H1 (cell line): ENCODE results near the gene CYSRT1. TPM values are rescaled to one million over a fixed set of nuclear protein-coding genes. Genes with fewer than 3 reads are reported as not detected.

Experiments
- EP300 ChIP-seq, 2 experiments: IDR thresholded peaks; 1 replicate in 1 of 2; 2 replicates in 1 of 2; pipeline ENCODE4 v1.6.1; 2011 to 2012; ENCODE audit warnings: low read depth in 2 of 2, low read length in 2 of 2, mild to moderate bottlenecking in 2 of 2, borderline replicate concordance in 1 of 2, inconsistent platforms in 1 of 2, moderate library complexity in 1 of 2
- EZH2 ChIP-seq: fragments of 200-600 bp; sonication (generic); IDR thresholded peaks from 2 replicates; pipeline ENCODE4 v1.7.1; 2012; ENCODE audit warnings: low read depth, mild to moderate bottlenecking, moderate library complexity, low read length, inconsistent platforms; ENCODE audit not compliant: severe bottlenecking
- KDM5A ChIP-seq: fragments of 200-600 bp; IDR thresholded peaks from 2 replicates; pipeline ENCODE4 v1.7.1; 2012; ENCODE audit warnings: mild to moderate bottlenecking, low read length, inconsistent platforms, mixed read lengths
- SIRT6 ChIP-seq: IDR thresholded peaks from one replicate; pipeline ENCODE4 v1.7.1; 2012; ENCODE audit warnings: low read length, inconsistent platforms
- SP1 ChIP-seq: IDR thresholded peaks from 2 replicates; pipeline ENCODE4 v1.6.1; 2011; ENCODE audit warnings: low read depth, low read length
- TBP ChIP-seq: IDR thresholded peaks from 2 replicates; pipeline ENCODE4 v1.6.1; 2011; ENCODE audit warnings: low read depth, low read length, improper control_type of control experiment
- YY1 ChIP-seq: IDR thresholded peaks from 2 replicates; pipeline ENCODE4 v1.6.1; 2011; ENCODE audit warnings: low read depth, mild to moderate bottlenecking, low read length
- polyA plus RNA-seq, 7 experiments: library from polyadenylated mRNA; depleted of rRNA in 3 of 7; stranded (reverse) in 5 of 7; unstranded in 2 of 7; fragments of >200 nt in 5 of 7; fragments of 200-250 nt in 2 of 7; gene quantifications; 1 replicate in 5 of 7; 2 replicates in 1 of 7; 4 replicates in 1 of 7; pipeline versions ENCODE4 v1.2.1 to v1.2.3, GENCODE V29; 2011 to 2013; ENCODE audit warnings: missing spikeins in 2 of 7, mixed read lengths in 2 of 7
- total RNA-seq: library from RNA; stranded (reverse); fragmentation: NEBNext Ultra II Directional; extraction: Animal tissue kit (Norgen Biotek cat#: 25700); gene quantifications from 2 replicates; pipeline ENCODE4 v1.2.1, GENCODE V29; 2021
- TF ChIP-seq, protein P1 (sequence below): fragments of 300-600 bp; sonication (generic); IDR thresholded peaks from 2 replicates; pipeline ENCODE4 v1.7.1; 2012; ENCODE audit warnings: low read length, moderate library complexity, mild to moderate bottlenecking, inconsistent platforms; ENCODE audit not compliant: insufficient replicate concordance
- TF ChIP-seq, protein P2 (sequence below): IDR thresholded peaks from 2 replicates; pipeline ENCODE4 v1.6.1; 2011; ENCODE audit warnings: low read depth, mild to moderate bottlenecking, low read length; ENCODE audit not compliant: insufficient read depth

CYSRT1 gene
- total and polyA plus RNA-seq, 2 of the 8 experiments (the other 6 are each of a cell fraction or from before 2014, with no cell fraction given): 1.0 to 6.5 TPM

DNA sequence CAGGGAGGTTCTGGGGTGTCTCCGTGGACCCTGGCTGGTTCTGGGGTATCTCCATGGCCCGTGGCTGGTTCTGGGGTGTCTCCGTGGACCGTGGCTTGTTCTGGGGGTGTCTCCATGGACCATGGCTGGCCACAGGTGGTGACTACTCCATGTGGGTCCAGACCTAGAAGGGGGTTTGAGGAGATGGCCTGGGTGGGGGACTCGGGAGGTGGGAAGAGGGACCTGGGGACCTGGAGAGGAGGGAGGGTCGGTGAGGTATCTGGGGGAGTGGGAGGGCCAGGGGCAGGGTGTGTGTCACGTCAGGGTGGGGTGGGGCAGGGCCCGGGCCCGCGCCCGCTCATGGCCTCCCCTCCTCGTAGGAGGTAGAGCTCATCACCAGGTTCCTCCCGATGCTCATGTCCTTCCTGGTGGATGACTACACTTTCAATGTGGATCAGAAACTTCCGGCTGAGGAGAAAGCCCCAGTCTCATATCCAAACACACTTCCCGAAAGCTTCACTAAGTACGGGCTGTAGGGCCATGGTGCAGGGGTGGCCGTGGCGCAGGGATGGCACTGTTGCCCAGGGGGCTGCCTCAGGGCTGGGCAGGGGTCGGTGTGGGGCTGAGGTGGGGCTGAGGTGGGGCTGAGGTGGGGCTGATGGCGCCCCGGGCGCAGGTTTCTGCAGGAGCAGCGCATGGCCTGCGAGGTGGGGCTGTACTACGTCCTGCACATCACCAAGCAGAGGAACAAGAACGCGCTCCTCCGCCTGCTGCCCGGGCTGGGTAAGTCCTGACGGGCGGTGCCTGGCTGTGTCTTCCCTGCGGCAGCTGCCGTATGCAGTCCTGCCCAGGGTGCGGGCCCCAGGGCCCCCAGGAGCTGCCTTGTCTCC lies 41.8 kb downstream of the CYSRT1 start (continued):
- TF ChIP-seq, protein P1, sequence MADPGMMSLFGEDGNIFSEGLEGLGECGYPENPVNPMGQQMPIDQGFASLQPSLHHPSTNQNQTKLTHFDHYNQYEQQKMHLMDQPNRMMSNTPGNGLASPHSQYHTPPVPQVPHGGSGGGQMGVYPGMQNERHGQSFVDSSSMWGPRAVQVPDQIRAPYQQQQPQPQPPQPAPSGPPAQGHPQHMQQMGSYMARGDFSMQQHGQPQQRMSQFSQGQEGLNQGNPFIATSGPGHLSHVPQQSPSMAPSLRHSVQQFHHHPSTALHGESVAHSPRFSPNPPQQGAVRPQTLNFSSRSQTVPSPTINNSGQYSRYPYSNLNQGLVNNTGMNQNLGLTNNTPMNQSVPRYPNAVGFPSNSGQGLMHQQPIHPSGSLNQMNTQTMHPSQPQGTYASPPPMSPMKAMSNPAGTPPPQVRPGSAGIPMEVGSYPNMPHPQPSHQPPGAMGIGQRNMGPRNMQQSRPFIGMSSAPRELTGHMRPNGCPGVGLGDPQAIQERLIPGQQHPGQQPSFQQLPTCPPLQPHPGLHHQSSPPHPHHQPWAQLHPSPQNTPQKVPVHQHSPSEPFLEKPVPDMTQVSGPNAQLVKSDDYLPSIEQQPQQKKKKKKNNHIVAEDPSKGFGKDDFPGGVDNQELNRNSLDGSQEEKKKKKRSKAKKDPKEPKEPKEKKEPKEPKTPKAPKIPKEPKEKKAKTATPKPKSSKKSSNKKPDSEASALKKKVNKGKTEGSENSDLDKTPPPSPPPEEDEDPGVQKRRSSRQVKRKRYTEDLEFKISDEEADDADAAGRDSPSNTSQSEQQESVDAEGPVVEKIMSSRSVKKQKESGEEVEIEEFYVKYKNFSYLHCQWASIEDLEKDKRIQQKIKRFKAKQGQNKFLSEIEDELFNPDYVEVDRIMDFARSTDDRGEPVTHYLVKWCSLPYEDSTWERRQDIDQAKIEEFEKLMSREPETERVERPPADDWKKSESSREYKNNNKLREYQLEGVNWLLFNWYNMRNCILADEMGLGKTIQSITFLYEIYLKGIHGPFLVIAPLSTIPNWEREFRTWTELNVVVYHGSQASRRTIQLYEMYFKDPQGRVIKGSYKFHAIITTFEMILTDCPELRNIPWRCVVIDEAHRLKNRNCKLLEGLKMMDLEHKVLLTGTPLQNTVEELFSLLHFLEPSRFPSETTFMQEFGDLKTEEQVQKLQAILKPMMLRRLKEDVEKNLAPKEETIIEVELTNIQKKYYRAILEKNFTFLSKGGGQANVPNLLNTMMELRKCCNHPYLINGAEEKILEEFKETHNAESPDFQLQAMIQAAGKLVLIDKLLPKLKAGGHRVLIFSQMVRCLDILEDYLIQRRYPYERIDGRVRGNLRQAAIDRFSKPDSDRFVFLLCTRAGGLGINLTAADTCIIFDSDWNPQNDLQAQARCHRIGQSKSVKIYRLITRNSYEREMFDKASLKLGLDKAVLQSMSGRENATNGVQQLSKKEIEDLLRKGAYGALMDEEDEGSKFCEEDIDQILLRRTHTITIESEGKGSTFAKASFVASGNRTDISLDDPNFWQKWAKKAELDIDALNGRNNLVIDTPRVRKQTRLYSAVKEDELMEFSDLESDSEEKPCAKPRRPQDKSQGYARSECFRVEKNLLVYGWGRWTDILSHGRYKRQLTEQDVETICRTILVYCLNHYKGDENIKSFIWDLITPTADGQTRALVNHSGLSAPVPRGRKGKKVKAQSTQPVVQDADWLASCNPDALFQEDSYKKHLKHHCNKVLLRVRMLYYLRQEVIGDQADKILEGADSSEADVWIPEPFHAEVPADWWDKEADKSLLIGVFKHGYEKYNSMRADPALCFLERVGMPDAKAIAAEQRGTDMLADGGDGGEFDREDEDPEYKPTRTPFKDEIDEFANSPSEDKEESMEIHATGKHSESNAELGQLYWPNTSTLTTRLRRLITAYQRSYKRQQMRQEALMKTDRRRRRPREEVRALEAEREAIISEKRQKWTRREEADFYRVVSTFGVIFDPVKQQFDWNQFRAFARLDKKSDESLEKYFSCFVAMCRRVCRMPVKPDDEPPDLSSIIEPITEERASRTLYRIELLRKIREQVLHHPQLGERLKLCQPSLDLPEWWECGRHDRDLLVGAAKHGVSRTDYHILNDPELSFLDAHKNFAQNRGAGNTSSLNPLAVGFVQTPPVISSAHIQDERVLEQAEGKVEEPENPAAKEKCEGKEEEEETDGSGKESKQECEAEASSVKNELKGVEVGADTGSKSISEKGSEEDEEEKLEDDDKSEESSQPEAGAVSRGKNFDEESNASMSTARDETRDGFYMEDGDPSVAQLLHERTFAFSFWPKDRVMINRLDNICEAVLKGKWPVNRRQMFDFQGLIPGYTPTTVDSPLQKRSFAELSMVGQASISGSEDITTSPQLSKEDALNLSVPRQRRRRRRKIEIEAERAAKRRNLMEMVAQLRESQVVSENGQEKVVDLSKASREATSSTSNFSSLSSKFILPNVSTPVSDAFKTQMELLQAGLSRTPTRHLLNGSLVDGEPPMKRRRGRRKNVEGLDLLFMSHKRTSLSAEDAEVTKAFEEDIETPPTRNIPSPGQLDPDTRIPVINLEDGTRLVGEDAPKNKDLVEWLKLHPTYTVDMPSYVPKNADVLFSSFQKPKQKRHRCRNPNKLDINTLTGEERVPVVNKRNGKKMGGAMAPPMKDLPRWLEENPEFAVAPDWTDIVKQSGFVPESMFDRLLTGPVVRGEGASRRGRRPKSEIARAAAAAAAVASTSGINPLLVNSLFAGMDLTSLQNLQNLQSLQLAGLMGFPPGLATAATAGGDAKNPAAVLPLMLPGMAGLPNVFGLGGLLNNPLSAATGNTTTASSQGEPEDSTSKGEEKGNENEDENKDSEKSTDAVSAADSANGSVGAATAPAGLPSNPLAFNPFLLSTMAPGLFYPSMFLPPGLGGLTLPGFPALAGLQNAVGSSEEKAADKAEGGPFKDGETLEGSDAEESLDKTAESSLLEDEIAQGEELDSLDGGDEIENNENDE: no peak
- TF ChIP-seq EZH2 (no peak), SP1 (no peak), YY1 (no peak), TBP (no peak), KDM5A (no peak), EP300 (IDR thresholded peaks at IDR 0.05; ENCODE audit: borderline replicate concordance in 1 of 2, low read depth in 2 of 2, low read length in 2 of 2) (no peak), SIRT6 (no peak)
- TF ChIP-seq, protein P2, sequence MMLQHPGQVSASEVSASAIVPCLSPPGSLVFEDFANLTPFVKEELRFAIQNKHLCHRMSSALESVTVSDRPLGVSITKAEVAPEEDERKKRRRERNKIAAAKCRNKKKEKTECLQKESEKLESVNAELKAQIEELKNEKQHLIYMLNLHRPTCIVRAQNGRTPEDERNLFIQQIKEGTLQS: no peak
